Endothelial cell of umbilical vein (primary cell): ENCODE data around the gene SFSWAP. TPM values are rescaled to one million over a fixed set of nuclear protein-coding genes. Genes with fewer than 3 reads are reported as not detected.

Experiments
- BruUV-seq: library from RNA; stranded (reverse); fragments of 400-500 nt; replicated peaks from 2 replicates; lab custom pipeline; 2021; lab: Mats Ljungman, UMichigan
- CTCF ChIA-PET: fragments of 300-600, 350-600 bp; sonication (Branson Sonifier 250); formaldehyde crosslinking; loops from one replicate; lab custom pipeline; 2021; ENCODE audit warnings: antibody characterized with exemption, inconsistent platforms; lab: Charles Lee
- POLR2A ChIA-PET: fragments of 300-600, 350-600 bp; sonication (Branson Sonifier 250); formaldehyde crosslinking; loops from one replicate; lab custom pipeline; 2021; ENCODE audit warnings: antibody characterized with exemption, inconsistent platforms; lab: Charles Lee
- DNase-seq: peaks from one replicate; pipeline ENCODE4 v3.0.0-alpha.2; 2011; ENCODE audit warnings: low read depth, low spot score
- FAIRE-seq: peaks from 2 replicates; lab custom pipeline; 2011; peaks lifted over from hg19 to GRCh38; lab: Jason Lieb, UNC
- H2AFZ ChIP-seq: 2 replicates; pipeline ENCODE4 v1.6.0; 2012; ENCODE audit warnings: low read depth, low read length, control low read depth, inconsistent platforms
- H3K27ac ChIP-seq: 2 replicates; pipeline ENCODE4 v1.5.1; 2011; ENCODE audit warnings: low read depth, mild to moderate bottlenecking, control low read depth, low read length, moderate library complexity; ENCODE audit not compliant: insufficient read depth
- H3K27me3 ChIP-seq, 2 experiments: 2 replicates each; pipeline versions ENCODE4 v1.6.0 to v1.6.1; 2011; ENCODE audit warnings: low read length in 2 of 2, mixed read lengths in 1 of 2; ENCODE audit not compliant: control insufficient read depth in 2 of 2, insufficient read depth in 2 of 2
- H3K36me3 ChIP-seq, 2 experiments: 2 replicates in 1 of 2; 3 replicates in 1 of 2; pipeline ENCODE4 v1.5.1; 2011; ENCODE audit warnings: low read length in 2 of 2, mild to moderate bottlenecking in 1 of 2, moderate library complexity in 1 of 2; ENCODE audit not compliant: control insufficient read depth in 2 of 2, insufficient read depth in 2 of 2; ENCODE audit errors: extremely low read depth in 1 of 2
- H3K4me1 ChIP-seq: 3 replicates; pipeline ENCODE4 v1.5.1; 2011; ENCODE audit warnings: mild to moderate bottlenecking, low read length; ENCODE audit not compliant: control insufficient read depth, insufficient read depth; ENCODE audit errors: extremely low read depth
- H3K4me2 ChIP-seq: 2 replicates; pipeline ENCODE4 v1.6.1; 2011; ENCODE audit warnings: low read length, control low read depth, mixed read lengths; ENCODE audit not compliant: insufficient read depth
- H3K4me3 ChIP-seq, 3 experiments: fragments of 200-600 bp in 1 of 3; sonication (generic), shearing (Covaris generic) in 1 of 3; replicated peaks in 1 of 3; 2 replicates each; pipeline ENCODE4 v1.5.1; 2011 to 2016; ENCODE audit warnings: control low read depth in 3 of 3, low read length in 3 of 3, mild to moderate bottlenecking in 2 of 3, inconsistent platforms in 1 of 3, low read depth in 1 of 3, moderate library complexity in 1 of 3; ENCODE audit not compliant: insufficient read depth in 1 of 3
- H3K79me2 ChIP-seq: 2 replicates; pipeline ENCODE4 v1.6.0; 2012; ENCODE audit warnings: low read length, inconsistent platforms; ENCODE audit not compliant: control insufficient read depth, insufficient read depth
- H3K9ac ChIP-seq: replicated peaks from 2 replicates; pipeline ENCODE3; 2011; ENCODE audit warnings: low read length, control low read depth; ENCODE audit not compliant: insufficient read depth; ENCODE audit errors: extremely low read depth
- H3K9me1 ChIP-seq: replicated peaks from 3 replicates; pipeline ENCODE4 v1.6.0; 2011; ENCODE audit warnings: mild to moderate bottlenecking, low read length; ENCODE audit not compliant: control insufficient read depth, insufficient read depth; ENCODE audit errors: extremely low read depth
- H3K9me3 ChIP-seq: replicated peaks from 2 replicates; pipeline ENCODE4 v1.5.1; 2012; ENCODE audit warnings: low read length, inconsistent platforms; ENCODE audit not compliant: control insufficient read depth, insufficient read depth
- H4K20me1 ChIP-seq: replicated peaks from 2 replicates; pipeline ENCODE3; 2011; ENCODE audit warnings: mild to moderate bottlenecking, low read length; ENCODE audit not compliant: control insufficient read depth, insufficient read depth; ENCODE audit errors: extremely low read depth
- EZH2 ChIP-seq: IDR thresholded peaks from 2 replicates; pipeline ENCODE4 v1.6.1; 2012; ENCODE audit warnings: borderline replicate concordance, low read depth, mild to moderate bottlenecking, moderate library complexity, low read length, inconsistent platforms; ENCODE audit not compliant: severe bottlenecking
- FOS ChIP-seq: IDR thresholded peaks from 2 replicates; pipeline ENCODE4 v1.6.1; 2011; ENCODE audit warnings: mild to moderate bottlenecking, low read length, moderate library complexity, borderline replicate concordance; ENCODE audit not compliant: insufficient read depth
- GATA2 ChIP-seq: IDR thresholded peaks from 2 replicates; pipeline ENCODE4 v1.7.0; 2011; ENCODE audit warnings: low read depth, mild to moderate bottlenecking, moderate library complexity, mixed read lengths, low read length; ENCODE audit not compliant: insufficient read length, insufficient read depth
- JUN ChIP-seq: IDR thresholded peaks from 2 replicates; pipeline ENCODE4 v1.6.1; 2011; ENCODE audit warnings: borderline replicate concordance, low read depth; ENCODE audit not compliant: insufficient read length, insufficient read depth
- MYC ChIP-seq: IDR thresholded peaks from one replicate; pipeline ENCODE4 v1.6.1; 2011; ENCODE audit warnings: mild to moderate bottlenecking, low read depth, low read length
- POLR2A ChIP-seq: IDR thresholded peaks from 2 replicates; pipeline ENCODE4 v1.6.1; 2012; ENCODE audit warnings: low read depth, mild to moderate bottlenecking, control low read depth, low read length
- POLR2AphosphoS5 ChIP-seq: IDR thresholded peaks from 2 replicates; pipeline ENCODE4 v1.6.1; 2012; ENCODE audit warnings: low read depth, mild to moderate bottlenecking, control low read depth, low read length, moderate library complexity; ENCODE audit not compliant: insufficient read depth
- dilution Hi-C: fragments of 300-500 bp; cut with MboI; formaldehyde crosslinking; loops from one replicate; pipeline ENCODE4 v1.15.0; 2019; ENCODE audit warnings: low sequenced_read_pairs; ENCODE audit not compliant: extremely low pct_ligation_motif_present
- intact Hi-C: fragments of 100-400 bp; cut with micrococcal nuclease; formaldehyde crosslinking; loops from one replicate; pipeline ENCODE4 v1.10.0; 2022
- polyA plus RNA-seq, 4 experiments: library from polyadenylated mRNA; depleted of rRNA in 3 of 4; stranded (reverse) in 3 of 4; unstranded in 1 of 4; fragments of >200 nt; gene quantifications; 2 replicates each; pipeline versions ENCODE4 v1.2.1 to v1.2.3, GENCODE V29; 2011 to 2012; ENCODE audit warnings: missing spikeins in 1 of 4
- total RNA-seq: library from RNA; stranded (reverse); gene quantifications from 2 replicates; pipeline ENCODE4 v1.2.3, GENCODE V29; 2021
- TF ChIP-seq, protein P1 (sequence below): IDR thresholded peaks from 2 replicates; pipeline ENCODE4 v1.6.1; 2011; ENCODE audit not compliant: insufficient read depth, insufficient read length
- TF ChIP-seq, protein P2 (sequence below), 2 donors: IDR thresholded peaks; 1 replicate in 1 of 2; 2 replicates in 1 of 2; pipeline ENCODE4 v1.5.1; 2011; ENCODE audit warnings: low read length in 2 of 2, mild to moderate bottlenecking in 2 of 2, moderate library complexity in 2 of 2, control low read depth in 1 of 2, inconsistent platforms in 1 of 2, low read depth in 1 of 2; ENCODE audit not compliant: insufficient read depth in 1 of 2; ENCODE audit errors: extremely low read depth in 1 of 2

The SFSWAP gene
- total and polyA plus RNA-seq, 2 donors (not counting 3 experiments of a cell fraction or from before 2014, with no cell fraction given), result 38.1 to 53.3 TPM

DNA sequence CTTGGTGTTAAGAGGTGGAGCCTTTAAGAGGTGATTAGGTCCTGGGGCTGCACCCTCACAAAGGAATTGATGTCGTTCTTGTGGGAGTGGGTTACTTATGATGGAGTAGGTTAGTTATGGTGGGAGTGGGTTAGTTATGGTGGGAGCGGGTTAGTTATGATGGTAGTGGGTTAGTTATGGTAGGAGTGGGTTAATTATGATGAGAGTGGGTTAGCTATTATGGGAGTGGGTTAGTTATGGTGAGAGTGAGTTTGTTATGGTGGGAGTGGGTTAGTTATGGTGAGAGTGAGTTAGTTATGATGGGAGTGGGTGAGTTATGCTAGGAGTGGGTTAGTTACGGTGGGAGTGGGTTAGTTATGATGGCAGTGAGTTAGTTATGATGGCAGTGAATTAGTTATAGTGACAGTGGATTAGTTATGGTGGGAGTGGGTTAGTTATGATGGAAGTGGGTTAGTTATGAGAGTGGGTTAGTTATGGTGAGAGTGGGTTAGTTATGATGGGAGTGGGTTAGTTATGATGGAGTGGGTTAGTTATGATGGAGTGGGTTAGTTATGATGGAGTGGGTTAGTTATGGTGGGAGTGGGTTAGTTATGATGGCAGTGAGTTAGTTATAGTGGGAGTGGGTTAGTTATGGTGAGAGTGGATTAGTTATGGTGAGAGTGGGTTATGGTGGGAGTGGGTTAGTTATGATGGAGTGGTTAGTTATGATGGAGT lies 22.6 kb upstream of the SFSWAP start:
- Histone ChIP-seq H3K27ac (no peak overlapping the region), H2AFZ (no peak overlapping the region), H3K9me3 (no peaks in the 10 kb centered on the region), H3K36me3 (no peaks in the 10 kb centered on the region), H3K4me3 (no peak overlapping the region), H3K27me3 (no peaks in the 10 kb centered on the region), H3K4me1 (no peaks in the 10 kb centered on the region), H3K4me2 (no peak overlapping the region), H3K79me2 (no peaks in the 10 kb centered on the region), H4K20me1 (no peaks in the 10 kb centered on the region), H3K9ac (no peak overlapping the region), H3K9me1 (no peaks in the 10 kb centered on the region)
- dilution Hi-C loops (no loop called here), intact Hi-C loops (no loop called here)
- FAIRE-seq, result no peak
- TF ChIP-seq EZH2, result no peak
- no peak for TF ChIP-seq MYC
- no peak for TF ChIP-seq FOS
- TF ChIP-seq GATA2, result no peak
- no peak for TF ChIP-seq JUN
- TF ChIP-seq, protein P1, sequence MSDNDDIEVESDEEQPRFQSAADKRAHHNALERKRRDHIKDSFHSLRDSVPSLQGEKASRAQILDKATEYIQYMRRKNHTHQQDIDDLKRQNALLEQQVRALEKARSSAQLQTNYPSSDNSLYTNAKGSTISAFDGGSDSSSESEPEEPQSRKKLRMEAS, result no peak
- TF ChIP-seq POLR2AphosphoS5, result no peak
- TF ChIP-seq POLR2A, result no peak
- DNase-seq, result no peak
- CTCF ChIA-PET, result no interaction called here
- POLR2A ChIA-PET, result no interaction called here
- no TSS peak for BruUV-seq

DNA sequence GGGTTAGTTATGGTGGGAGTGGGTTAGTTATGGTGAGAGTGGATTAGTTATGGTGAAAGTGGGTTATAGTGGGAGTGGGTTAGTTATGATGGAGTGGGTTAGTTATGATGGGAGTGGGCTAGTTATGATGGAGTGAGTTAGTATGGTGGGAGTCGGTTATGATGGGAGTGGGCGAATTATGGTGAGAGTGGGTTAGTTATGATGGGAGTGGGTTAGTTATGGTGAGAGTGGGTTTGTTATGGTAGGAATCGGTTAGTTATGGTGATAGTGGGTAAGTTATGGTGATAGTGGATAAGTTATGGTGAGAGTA lies 22.1 kb upstream of the SFSWAP start:
- Histone ChIP-seq H3K4me3 (no peak overlapping the region), H3K4me1 (no peaks in the 10 kb centered on the region), H3K9me3 (no peaks in the 10 kb centered on the region), H3K36me3 (no peaks in the 10 kb centered on the region), H3K27me3 (no peaks in the 10 kb centered on the region), H4K20me1 (no peaks in the 10 kb centered on the region), H3K9ac (no peak overlapping the region), H3K79me2 (no peaks in the 10 kb centered on the region), H2AFZ (no peak overlapping the region), H3K9me1 (no peaks in the 10 kb centered on the region), H3K27ac (no peak overlapping the region), H3K4me2 (no peak overlapping the region)
- TF ChIP-seq JUN, result no peak
- TF ChIP-seq, protein P1, result no peak
- TF ChIP-seq FOS, result no peak
- no peak for TF ChIP-seq GATA2
- no peak for TF ChIP-seq MYC
- no peak for TF ChIP-seq POLR2AphosphoS5
- no peak for TF ChIP-seq POLR2A
- TF ChIP-seq EZH2, result no peak
- TF ChIP-seq, protein P2, sequence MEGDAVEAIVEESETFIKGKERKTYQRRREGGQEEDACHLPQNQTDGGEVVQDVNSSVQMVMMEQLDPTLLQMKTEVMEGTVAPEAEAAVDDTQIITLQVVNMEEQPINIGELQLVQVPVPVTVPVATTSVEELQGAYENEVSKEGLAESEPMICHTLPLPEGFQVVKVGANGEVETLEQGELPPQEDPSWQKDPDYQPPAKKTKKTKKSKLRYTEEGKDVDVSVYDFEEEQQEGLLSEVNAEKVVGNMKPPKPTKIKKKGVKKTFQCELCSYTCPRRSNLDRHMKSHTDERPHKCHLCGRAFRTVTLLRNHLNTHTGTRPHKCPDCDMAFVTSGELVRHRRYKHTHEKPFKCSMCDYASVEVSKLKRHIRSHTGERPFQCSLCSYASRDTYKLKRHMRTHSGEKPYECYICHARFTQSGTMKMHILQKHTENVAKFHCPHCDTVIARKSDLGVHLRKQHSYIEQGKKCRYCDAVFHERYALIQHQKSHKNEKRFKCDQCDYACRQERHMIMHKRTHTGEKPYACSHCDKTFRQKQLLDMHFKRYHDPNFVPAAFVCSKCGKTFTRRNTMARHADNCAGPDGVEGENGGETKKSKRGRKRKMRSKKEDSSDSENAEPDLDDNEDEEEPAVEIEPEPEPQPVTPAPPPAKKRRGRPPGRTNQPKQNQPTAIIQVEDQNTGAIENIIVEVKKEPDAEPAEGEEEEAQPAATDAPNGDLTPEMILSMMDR (IDR thresholded peaks at IDR 0.05; ENCODE audit: extremely low read depth in 1 of 2, insufficient read depth in 1 of 2, low read depth in 1 of 2, low read length in 2 of 2), result no peak
- BruUV-seq, result no TSS peak
- POLR2A ChIA-PET, result no interaction called here
- intact Hi-C loops, result no loop called here
- FAIRE-seq, result no peak
- no peak for DNase-seq
- CTCF ChIA-PET, result no interaction called here
- dilution Hi-C loops, result no loop called here
